Astrocyte (in vitro differentiated cells and primary cell): ENCODE measurements around the gene DCDC2B. TPM values are rescaled to one million over a fixed set of nuclear protein-coding genes. Genes with fewer than 3 reads are reported as not detected.
A peak's percentile ranks its signal among the peaks of the same experiment; 100 is the strongest.

ENCODE experiments used
- DNase-seq: peaks from one replicate; pipeline ENCODE4 v3.0.0-alpha.2; 2010; ENCODE audit warnings: low read depth
- FAIRE-seq: peaks from 2 replicates; lab custom pipeline; 2011; peaks lifted over from hg19 to GRCh38; lab: Jason Lieb, UNC
- H2AFZ ChIP-seq: 2 replicates; pipeline ENCODE4 v1.6.0; 2012; ENCODE audit warnings: low read depth, low read length, inconsistent platforms
- H3K27ac ChIP-seq: 2 replicates; pipeline ENCODE4 v1.5.1; 2011; ENCODE audit warnings: low read depth, low read length, inconsistent platforms
- H3K27me3 ChIP-seq: 2 replicates; pipeline ENCODE4 v1.6.0; 2011; ENCODE audit warnings: low read length, inconsistent platforms; ENCODE audit not compliant: insufficient read depth
- H3K36me3 ChIP-seq: 2 replicates; pipeline ENCODE4 v1.5.1; 2011; ENCODE audit warnings: low read length, inconsistent platforms; ENCODE audit not compliant: insufficient read depth
- H3K4me1 ChIP-seq: 2 replicates; pipeline ENCODE4 v1.5.1; 2011; ENCODE audit warnings: low read length, inconsistent platforms; ENCODE audit not compliant: insufficient read depth
- H3K4me2 ChIP-seq: 2 replicates; pipeline ENCODE4 v1.6.0; 2012; ENCODE audit warnings: low read length, inconsistent platforms
- H3K4me3 ChIP-seq: 2 replicates; pipeline ENCODE4 v1.5.1; 2011; ENCODE audit warnings: low read depth, mild to moderate bottlenecking, low read length, inconsistent platforms; ENCODE audit not compliant: insufficient read depth
- H3K79me2 ChIP-seq: 2 replicates; pipeline ENCODE4 v1.6.0; 2012; ENCODE audit warnings: mild to moderate bottlenecking, low read length, inconsistent platforms; ENCODE audit not compliant: insufficient read depth
- H3K9ac ChIP-seq: 2 replicates; pipeline ENCODE4 v1.6.0; 2012; ENCODE audit warnings: mild to moderate bottlenecking, low read length, inconsistent platforms
- H3K9me3 ChIP-seq: 2 replicates; pipeline ENCODE4 v1.5.1; 2012; ENCODE audit warnings: low read depth, mild to moderate bottlenecking, low read length, inconsistent platforms; ENCODE audit not compliant: insufficient read depth
- H4K20me1 ChIP-seq: 2 replicates; pipeline ENCODE4 v1.6.0; 2012; ENCODE audit warnings: low read length, inconsistent platforms; ENCODE audit not compliant: insufficient read depth
- H3K27ac Mint-ChIP-seq: one replicate; pipeline ENCODE4 v1.8.0; 2021; ENCODE audit warnings: mild to moderate bottlenecking, mixed read lengths; ENCODE audit not compliant: unreplicated experiment
- H3K27me3 Mint-ChIP-seq: one replicate; pipeline ENCODE4 v1.8.0; 2021; ENCODE audit warnings: low read depth, mixed read lengths; ENCODE audit not compliant: unreplicated experiment
- H3K36me3 Mint-ChIP-seq: one replicate; pipeline ENCODE4 v1.8.0; 2021; ENCODE audit warnings: low read depth, mixed read lengths; ENCODE audit not compliant: unreplicated experiment
- H3K4me1 Mint-ChIP-seq: one replicate; pipeline ENCODE4 v1.8.0; 2021; ENCODE audit warnings: low read depth, mixed read lengths; ENCODE audit not compliant: unreplicated experiment
- H3K4me3 Mint-ChIP-seq: one replicate; pipeline ENCODE4 v1.8.0; 2021; ENCODE audit warnings: mild to moderate bottlenecking, moderate library complexity, mixed read lengths; ENCODE audit not compliant: unreplicated experiment
- H3K9me3 Mint-ChIP-seq: one replicate; pipeline ENCODE4 v1.8.0; 2021; ENCODE audit warnings: mild to moderate bottlenecking, mixed read lengths; ENCODE audit not compliant: unreplicated experiment
- EZH2 ChIP-seq: IDR thresholded peaks from 2 replicates; pipeline ENCODE4 v1.6.1; 2012; ENCODE audit warnings: mild to moderate bottlenecking, low read length, inconsistent platforms; ENCODE audit not compliant: insufficient read depth
- total RNA-seq: library from RNA; stranded (reverse); gene quantifications from 2 replicates; pipeline ENCODE4 v1.2.1, GENCODE V29; 2021
- TF ChIP-seq, protein P1 (sequence below): IDR thresholded peaks from 2 replicates; pipeline ENCODE4 v1.5.1; 2011; ENCODE audit warnings: low read depth, mild to moderate bottlenecking, inconsistent platforms, low read length, moderate library complexity; ENCODE audit not compliant: insufficient read depth

DCDC2B gene
- total RNA-seq, 1 donor from 2014 or later, result not detected

DNA sequence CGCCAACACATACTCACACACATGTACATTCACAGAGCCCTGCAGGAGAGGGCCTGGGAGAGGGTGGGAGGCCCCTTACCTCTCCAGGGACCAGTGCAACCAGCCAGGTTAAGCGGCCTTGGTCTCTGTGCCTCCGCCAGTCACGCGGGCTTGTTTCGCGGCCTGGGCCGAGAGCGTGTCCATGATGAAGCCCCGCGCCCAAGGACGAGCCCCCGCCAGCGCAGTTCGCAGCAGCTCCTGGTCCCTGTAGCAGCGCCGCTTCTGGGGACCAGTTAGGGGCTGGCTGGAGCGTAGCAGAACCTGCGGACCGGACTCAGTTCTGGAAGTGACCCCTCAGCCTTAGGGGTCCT is 30.9 kb downstream of the DCDC2B start:
- no peaks in the 10 kb centered on the region for H3K36me3 ChIP-seq
- peak overlapping the region; percentile 56 for H3K4me3 ChIP-seq
- peak overlapping the region; percentile 87 for H3K4me2 ChIP-seq
- Mint-ChIP-seq H3K36me3 (peaks cover 2% of the 10 kb centered on the region), H3K27ac (no peak overlapping the region), H3K4me3 (peak overlapping the region; percentile 90), H3K27me3 (no peaks in the 10 kb centered on the region), H3K9me3 (no peaks in the 10 kb centered on the region), H3K4me1 (peaks cover 7% of the 10 kb centered on the region)
- H4K20me1 ChIP-seq, result no peaks in the 10 kb centered on the region
- peak overlapping the region; percentile 76 for H3K9ac ChIP-seq
- FAIRE-seq (no peak), DNase-seq (no peak)
- no peak overlapping the region for H3K27ac ChIP-seq
- H3K27me3 ChIP-seq, result no peaks in the 10 kb centered on the region
- no peaks in the 10 kb centered on the region for H3K9me3 ChIP-seq
- no peaks in the 10 kb centered on the region for H3K79me2 ChIP-seq
- TF ChIP-seq, protein P1, sequence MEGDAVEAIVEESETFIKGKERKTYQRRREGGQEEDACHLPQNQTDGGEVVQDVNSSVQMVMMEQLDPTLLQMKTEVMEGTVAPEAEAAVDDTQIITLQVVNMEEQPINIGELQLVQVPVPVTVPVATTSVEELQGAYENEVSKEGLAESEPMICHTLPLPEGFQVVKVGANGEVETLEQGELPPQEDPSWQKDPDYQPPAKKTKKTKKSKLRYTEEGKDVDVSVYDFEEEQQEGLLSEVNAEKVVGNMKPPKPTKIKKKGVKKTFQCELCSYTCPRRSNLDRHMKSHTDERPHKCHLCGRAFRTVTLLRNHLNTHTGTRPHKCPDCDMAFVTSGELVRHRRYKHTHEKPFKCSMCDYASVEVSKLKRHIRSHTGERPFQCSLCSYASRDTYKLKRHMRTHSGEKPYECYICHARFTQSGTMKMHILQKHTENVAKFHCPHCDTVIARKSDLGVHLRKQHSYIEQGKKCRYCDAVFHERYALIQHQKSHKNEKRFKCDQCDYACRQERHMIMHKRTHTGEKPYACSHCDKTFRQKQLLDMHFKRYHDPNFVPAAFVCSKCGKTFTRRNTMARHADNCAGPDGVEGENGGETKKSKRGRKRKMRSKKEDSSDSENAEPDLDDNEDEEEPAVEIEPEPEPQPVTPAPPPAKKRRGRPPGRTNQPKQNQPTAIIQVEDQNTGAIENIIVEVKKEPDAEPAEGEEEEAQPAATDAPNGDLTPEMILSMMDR, result no peak
- no peak for TF ChIP-seq EZH2
- peaks cover 28% of the 10 kb centered on the region for H3K4me1 ChIP-seq
- H2AFZ ChIP-seq, result peak overlapping the region; percentile 91

DNA sequence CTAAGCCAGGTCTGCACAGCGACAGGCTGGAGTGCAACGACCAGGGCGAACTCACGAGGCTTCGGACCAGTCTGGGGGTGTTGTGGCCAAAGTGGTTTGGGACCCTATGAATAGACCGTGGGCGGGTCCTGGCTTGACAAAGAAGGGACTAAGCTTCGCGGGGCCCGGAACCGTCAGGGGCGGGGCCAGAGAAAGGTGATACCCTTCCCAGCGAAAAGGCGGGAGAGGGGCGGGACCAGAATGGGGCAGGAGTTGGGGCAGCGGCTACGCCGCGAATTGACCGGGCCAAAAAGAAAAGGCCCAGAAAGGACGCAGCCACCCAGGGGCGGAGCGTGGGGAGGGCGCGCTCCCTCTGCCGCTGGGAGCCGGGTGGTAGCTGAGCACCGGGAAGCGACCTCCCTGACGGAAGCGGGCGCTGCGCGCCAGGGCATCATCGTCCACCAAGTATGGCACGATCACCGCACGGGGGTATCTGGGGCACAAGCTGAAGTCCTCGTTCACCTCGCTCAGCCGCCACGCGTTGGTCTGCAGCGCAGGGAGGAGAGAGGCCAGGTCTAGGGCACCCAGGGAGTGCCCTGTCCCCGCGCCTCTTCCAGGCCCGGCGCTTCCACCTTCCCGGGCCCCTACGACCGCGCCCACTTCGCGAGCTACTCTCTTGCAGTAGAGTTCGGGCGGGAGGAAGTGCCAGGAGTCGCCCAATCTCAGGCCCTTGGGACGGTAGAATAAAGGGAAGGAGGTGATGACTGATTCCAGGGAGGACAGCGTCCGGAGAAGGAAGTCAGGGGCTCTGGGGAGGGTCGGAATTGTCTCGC is 31.5 kb downstream of the DCDC2B start:
- H3K27ac ChIP-seq, result peak overlapping the region; percentile 6
- no peak for FAIRE-seq
- H3K36me3 ChIP-seq, result no peaks in the 10 kb centered on the region
- peaks cover 27% of the 10 kb centered on the region for H3K4me1 ChIP-seq
- Mint-ChIP-seq H3K4me1 (peaks cover 7% of the 10 kb centered on the region), H3K36me3 (peaks cover 2% of the 10 kb centered on the region), H3K27me3 (no peaks in the 10 kb centered on the region), H3K4me3 (peak overlapping the region; percentile 90), H3K27ac (peak overlapping the region; percentile 12), H3K9me3 (no peaks in the 10 kb centered on the region)
- H3K27me3 ChIP-seq, result no peaks in the 10 kb centered on the region
- H4K20me1 ChIP-seq, result no peaks in the 10 kb centered on the region
- peak; percentile 36 for TF ChIP-seq EZH2
- TF ChIP-seq, protein P1, result no peak
- H3K79me2 ChIP-seq, result no peaks in the 10 kb centered on the region
- H3K4me3 ChIP-seq, result peak overlapping the region; percentile 56
- peak overlapping the region; percentile 87 for H3K4me2 ChIP-seq
- DNase-seq, result peak; percentile 27
- no peaks in the 10 kb centered on the region for H3K9me3 ChIP-seq
- peak overlapping the region; percentile 76 for H3K9ac ChIP-seq
- H2AFZ ChIP-seq, result peak overlapping the region; percentile 91
